Cardiac muscle cell (in vitro differentiated cells and primary cell): Measurements from ENCODE around the gene CHRM5. TPM values are rescaled to one million over a fixed set of nuclear protein-coding genes. Genes with fewer than 3 reads are reported as not detected.
"Not testable (repeated sequence)": the region's sequence is repeated elsewhere in the genome, so short reads cannot be mapped to it uniquely, and the experiment has no call there.

Source experiments
- DNase-seq, 2 donors: peaks; one replicate each; pipeline versions ENCODE4 v3.0.0 to v3.0.0-alpha.2; 2010 to 2017; ENCODE audit warnings: low read depth in 1 of 2, low spot score in 1 of 2
- H3K27ac ChIP-seq: fragments of 200-600 bp; sonication (generic); 2 replicates; pipeline ENCODE4 v1.5.1; 2016
- H3K27me3 ChIP-seq: fragments of 200-600 bp; sonication (generic); 2 replicates; pipeline ENCODE4 v1.6.0; 2016; ENCODE audit warnings: control low read depth
- H3K36me3 ChIP-seq: fragments of 200-600 bp; sonication (generic); 2 replicates; pipeline ENCODE4 v1.5.1; 2016; ENCODE audit warnings: control low read depth
- H3K4me1 ChIP-seq: fragments of 200-600 bp; sonication (generic); 2 replicates; pipeline ENCODE4 v1.8.1; 2017; ENCODE audit warnings: low read depth, mild to moderate bottlenecking, mixed run types
- H3K4me3 ChIP-seq: fragments of 200-600 bp; sonication (generic); 2 replicates; pipeline ENCODE4 v1.5.1; 2016; ENCODE audit warnings: mild to moderate bottlenecking
- H3K9me3 ChIP-seq: fragments of 200-600 bp; sonication (generic); 2 replicates; pipeline ENCODE4 v1.5.1; 2017; ENCODE audit warnings: low read depth, mild to moderate bottlenecking, control low read depth
- CTCF ChIP-seq: IDR thresholded peaks from 2 replicates; pipeline ENCODE4 v1.5.1; 2012; ENCODE audit warnings: low read depth, mild to moderate bottlenecking, low read length
- polyA plus RNA-seq: library from polyadenylated mRNA; unstranded; fragments of >200 nt; fragmentation: Nextera tagmentation; extraction: Ambion mirVana; gene quantifications from 2 replicates; pipeline ENCODE4 v1.2.1, GENCODE V29; 2016
- total RNA-seq: library from RNA; depleted of rRNA; stranded (reverse); fragments of >200 nt; gene quantifications from 2 replicates; pipeline ENCODE4 v1.2.3, GENCODE V29; 2016

Gene CHRM5
- total and polyA plus RNA-seq, 2 experiments from 2014 or later = not detected

DNA sequence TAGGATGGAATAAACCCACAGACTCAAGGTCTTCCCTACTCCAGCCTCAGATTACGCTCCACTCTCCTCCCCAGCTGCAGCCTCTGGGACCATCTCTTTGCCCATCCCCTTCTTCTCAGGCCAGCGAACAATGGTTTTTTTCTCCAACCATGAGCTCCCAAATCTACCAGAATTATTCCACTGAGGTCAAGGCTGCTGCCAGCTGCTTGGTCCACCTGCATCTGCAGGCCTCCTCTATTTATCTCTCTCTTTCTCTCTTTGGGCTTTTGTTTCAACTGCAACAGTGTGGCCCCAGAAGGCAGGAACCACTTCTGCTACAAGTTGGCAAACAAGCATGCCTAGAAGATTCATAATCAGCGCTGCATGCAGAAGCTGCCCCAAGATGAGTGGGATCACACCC is 19.1 kb downstream of the CHRM5 start:
- H3K27ac ChIP-seq = no peak overlapping the region
- no peaks in the 10 kb centered on the region for H3K36me3 ChIP-seq
- TF ChIP-seq CTCF = no peak
- H3K4me3 ChIP-seq = no peak overlapping the region
- no peaks in the 10 kb centered on the region for H3K4me1 ChIP-seq
- DNase-seq = no peak
- H3K27me3 ChIP-seq = no peaks in the 10 kb centered on the region
- no peaks in the 10 kb centered on the region for H3K9me3 ChIP-seq

DNA sequence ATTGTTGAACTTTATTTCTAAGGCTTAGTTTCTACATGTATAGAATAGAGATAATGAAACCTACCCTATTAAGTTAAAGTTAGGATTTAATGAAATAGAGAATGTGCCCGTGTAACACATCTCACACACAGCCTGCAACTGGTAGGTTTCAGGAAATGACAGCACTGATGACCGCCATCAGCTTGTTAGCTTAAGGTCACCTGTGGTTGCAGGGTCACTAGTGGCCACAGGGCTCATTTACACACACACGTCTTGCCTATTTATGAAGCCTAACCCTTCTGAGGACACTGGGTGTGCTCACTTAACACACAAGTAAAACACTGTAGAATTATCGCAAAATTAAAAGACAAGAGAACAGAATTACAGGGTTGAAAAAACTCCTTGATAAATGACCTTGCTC is 20.1 kb downstream of the CHRM5 start:
- H3K27me3 ChIP-seq = no peaks in the 10 kb centered on the region
- no peaks in the 10 kb centered on the region for H3K4me1 ChIP-seq
- no peaks in the 10 kb centered on the region for H3K36me3 ChIP-seq
- DNase-seq = no peak
- no peaks in the 10 kb centered on the region for H3K9me3 ChIP-seq
- H3K27ac ChIP-seq = no peak overlapping the region
- no peak for TF ChIP-seq CTCF
- no peak overlapping the region for H3K4me3 ChIP-seq

GRCh38 chr15:33994005-33994615 is 25.8 kb downstream of the CHRM5 start:
- no peaks in the 10 kb centered on the region for H3K36me3 ChIP-seq
- H3K9me3 ChIP-seq = no peaks in the 10 kb centered on the region
- no peaks in the 10 kb centered on the region for H3K4me1 ChIP-seq
- peak; percentile 55 for TF ChIP-seq CTCF
- DNase-seq = peak; percentile 28 to 57
- no peak overlapping the region for H3K27ac ChIP-seq
- no peaks in the 10 kb centered on the region for H3K27me3 ChIP-seq
- no peak overlapping the region for H3K4me3 ChIP-seq

GRCh38 chr15:33995666-33996065 is 27.4 kb downstream of the CHRM5 start:
- H3K4me1 ChIP-seq, H3K9me3 ChIP-seq, H3K4me3 ChIP-seq, H3K27ac ChIP-seq, H3K36me3 ChIP-seq, DNase-seq, H3K27me3 ChIP-seq: not testable (repeated sequence)

- no peaks in the 10 kb centered on the region for H3K27me3 ChIP-seq
- no peak for DNase-seq
- H3K4me3 ChIP-seq = no peak overlapping the region
- H3K27ac ChIP-seq = no peak overlapping the region
- no peaks in the 10 kb centered on the region for H3K9me3 ChIP-seq
- no peak for TF ChIP-seq CTCF
- H3K4me1 ChIP-seq = peaks cover 12% of the 10 kb centered on the region
- H3K36me3 ChIP-seq = no peaks in the 10 kb centered on the region
Observed at GRCh38 chr15:34001536-34001935, 33.2 kb downstream of the CHRM5 start.

DNA sequence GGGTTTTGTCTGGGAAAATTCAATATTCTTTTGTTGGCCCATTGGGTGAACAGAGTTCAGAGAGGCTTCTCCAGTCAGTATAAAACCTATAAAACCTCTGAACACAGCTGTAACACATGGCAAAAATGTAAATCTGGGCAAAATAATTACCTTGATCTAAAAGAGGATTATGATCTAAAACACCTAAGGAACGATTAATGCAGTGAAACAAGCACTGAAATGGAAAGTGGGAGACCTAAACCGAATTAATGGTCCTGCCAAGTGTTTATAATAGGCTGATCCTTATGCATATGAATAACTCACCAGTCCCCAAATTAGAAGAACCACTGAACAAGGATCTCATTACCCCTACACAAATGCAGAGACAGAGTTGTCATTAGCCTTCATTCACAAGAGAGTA is 38.1 kb downstream of the CHRM5 start:
- Histone ChIP-seq H3K4me1 (peaks cover 12% of the 10 kb centered on the region), H3K27ac (no peak overlapping the region), H3K4me3 (no peak overlapping the region), H3K27me3 (no peaks in the 10 kb centered on the region), H3K9me3 (no peaks in the 10 kb centered on the region), H3K36me3 (no peaks in the 10 kb centered on the region)
- no peak for DNase-seq
- TF ChIP-seq CTCF = no peak
